Stimulated activated naive CD4-positive, alpha-beta T cell (primary cell): Measurements from ENCODE around the gene GID4.

Source experiments
- DNase-seq, 6 experiments: peaks; one replicate each; lab custom pipeline; 2025; lab: John Stamatoyannopoulos, UW

GID4 gene

GRCh38 chr17:18016426-18016825 lies 22.8 kb upstream of the GID4 start:
- DNase-seq: no peak

- no peak for DNase-seq
Observed at GRCh38 chr17:18017958-18018357, 21.2 kb upstream of the GID4 start.

GRCh38 chr17:18018411-18018921 lies 20.7 kb upstream of the GID4 start:
- no peak for DNase-seq

DNA sequence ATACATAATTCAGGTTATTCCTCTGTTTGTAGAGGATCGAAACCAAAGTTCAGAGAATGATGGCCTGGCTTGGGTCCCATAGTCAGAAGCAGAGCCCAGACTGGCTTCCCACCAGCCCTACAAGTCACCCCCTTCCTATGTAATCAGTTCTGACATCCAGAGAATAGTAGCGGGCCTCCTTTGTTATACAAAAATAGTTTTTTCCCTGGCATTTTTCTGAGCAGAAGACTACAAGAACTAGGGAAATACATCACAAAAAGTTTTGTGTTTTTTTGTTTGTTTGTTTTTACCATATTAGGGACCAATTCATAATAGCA lies 19.4 kb upstream of the GID4 start:
- no peak for DNase-seq

- no peak for DNase-seq
Observed at GRCh38 chr17:18020971-18021370, 18.2 kb upstream of the GID4 start.

GRCh38 chr17:18021372-18021771 lies 17.8 kb upstream of the GID4 start:
- DNase-seq: no peak

DNA sequence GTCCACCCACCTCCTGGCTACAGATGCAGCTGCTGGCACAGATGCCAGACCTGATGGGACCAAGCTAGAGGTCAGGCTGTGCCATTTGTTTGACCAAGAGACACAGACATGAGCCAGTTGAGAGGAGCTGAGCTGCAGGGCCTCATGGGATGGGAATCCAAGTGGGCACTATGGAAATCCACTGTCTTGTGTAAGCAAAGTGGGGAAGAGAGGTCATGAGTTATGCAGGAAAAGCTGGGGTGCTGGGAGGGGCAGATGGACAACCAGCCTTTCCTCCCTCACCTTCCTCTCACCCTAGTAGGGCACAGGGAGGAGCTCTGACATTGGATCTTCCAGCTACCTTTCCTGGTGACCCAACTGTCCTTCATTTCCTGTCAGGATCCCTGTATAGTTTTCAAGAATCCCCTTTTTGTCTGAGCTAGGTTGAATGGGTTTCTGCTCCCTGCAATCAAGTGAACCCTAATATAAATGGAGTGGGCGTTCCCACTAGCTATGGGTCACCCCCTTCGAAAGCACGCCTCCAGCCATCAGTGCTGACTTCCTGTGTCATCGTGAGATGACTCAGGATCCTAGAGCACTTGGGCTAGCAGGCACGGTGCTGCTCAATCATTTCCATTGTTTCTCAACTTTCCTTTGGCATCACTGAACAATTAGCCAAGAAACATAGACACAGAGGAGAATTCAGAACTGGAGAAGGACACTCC lies 13.8 kb upstream of the GID4 start:
- DNase-seq: no peak

GRCh38 chr17:18025945-18026776 lies 13.0 kb upstream of the GID4 start:
- no peak for DNase-seq

DNA sequence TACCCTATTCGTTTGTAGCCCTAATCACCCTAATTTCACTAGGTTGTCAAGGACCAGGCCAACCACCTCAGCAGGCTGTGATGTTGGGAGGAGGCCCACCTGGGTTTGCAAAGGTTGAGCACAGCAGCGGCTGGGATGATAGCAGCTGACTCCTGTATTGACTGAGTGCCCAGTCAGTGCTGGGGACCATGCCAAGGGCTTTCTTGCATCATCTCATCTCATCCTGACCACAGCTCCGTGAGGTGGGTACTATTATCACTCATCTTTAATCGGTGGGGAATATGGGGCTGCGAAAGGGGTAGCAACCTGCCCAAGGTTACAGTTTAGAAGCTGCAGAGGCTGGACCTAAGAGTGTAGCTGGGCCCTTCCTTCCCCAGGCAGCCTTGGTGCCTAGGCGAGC lies 11.9 kb upstream of the GID4 start:
- no peak for DNase-seq

GRCh38 chr17:18028114-18028951 lies 10.9 kb upstream of the GID4 start:
- DNase-seq: no peak

- DNase-seq: no peak
Observed at GRCh38 chr17:18028952-18029540, 10.2 kb upstream of the GID4 start.

DNA sequence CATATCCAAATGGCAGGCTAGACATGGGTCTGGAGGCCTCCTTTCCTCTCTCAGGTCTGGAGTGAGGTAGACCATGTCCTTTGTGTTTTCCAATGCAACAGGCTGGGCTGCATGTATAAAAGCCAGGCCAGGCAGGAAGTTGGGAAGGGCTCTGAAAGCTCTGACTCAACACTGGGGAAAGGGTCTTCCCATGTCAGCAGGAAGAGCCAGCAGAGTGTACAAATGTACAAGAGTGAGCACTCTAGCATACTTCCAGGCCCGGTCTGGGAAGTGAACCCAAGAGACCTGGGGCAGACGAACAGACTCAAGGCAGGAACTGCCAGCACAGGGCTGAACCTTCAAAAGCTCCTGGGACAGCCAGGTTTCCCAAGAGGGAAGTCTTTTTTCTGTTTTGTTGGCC lies 7.3 kb upstream of the GID4 start:
- DNase-seq: no peak

- DNase-seq: peak in 5 of 6 experiments; percentile 19 to 77 (median 62)
Observed at GRCh38 chr17:18033442-18034099, 5.6 kb upstream of the GID4 start.

DNA sequence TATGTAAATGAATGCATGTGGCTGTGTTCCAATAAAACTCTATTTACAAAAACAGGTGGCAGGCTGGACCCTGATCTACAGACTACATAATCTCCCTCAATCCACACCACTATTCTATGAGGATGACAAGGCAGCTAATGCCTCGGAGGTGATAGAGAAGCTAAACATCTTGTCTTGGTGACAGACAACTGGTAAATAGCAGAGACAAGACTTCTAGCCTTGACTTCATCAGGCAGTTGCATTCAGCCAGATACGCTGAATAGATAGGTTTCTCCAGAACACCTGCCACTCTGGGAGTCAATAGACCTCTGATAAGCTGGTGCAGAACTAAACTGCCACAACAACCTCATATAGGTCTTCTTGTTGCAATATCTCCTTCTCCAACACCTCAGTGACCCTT lies 3.5 kb upstream of the GID4 start:
- DNase-seq: no peak

GRCh38 chr17:18037486-18037885 lies 1.7 kb upstream of the GID4 start:
- DNase-seq: no peak

GRCh38 chr17:18038149-18038850 lies 908 bp upstream of the GID4 start:
- DNase-seq: no peak

DNA sequence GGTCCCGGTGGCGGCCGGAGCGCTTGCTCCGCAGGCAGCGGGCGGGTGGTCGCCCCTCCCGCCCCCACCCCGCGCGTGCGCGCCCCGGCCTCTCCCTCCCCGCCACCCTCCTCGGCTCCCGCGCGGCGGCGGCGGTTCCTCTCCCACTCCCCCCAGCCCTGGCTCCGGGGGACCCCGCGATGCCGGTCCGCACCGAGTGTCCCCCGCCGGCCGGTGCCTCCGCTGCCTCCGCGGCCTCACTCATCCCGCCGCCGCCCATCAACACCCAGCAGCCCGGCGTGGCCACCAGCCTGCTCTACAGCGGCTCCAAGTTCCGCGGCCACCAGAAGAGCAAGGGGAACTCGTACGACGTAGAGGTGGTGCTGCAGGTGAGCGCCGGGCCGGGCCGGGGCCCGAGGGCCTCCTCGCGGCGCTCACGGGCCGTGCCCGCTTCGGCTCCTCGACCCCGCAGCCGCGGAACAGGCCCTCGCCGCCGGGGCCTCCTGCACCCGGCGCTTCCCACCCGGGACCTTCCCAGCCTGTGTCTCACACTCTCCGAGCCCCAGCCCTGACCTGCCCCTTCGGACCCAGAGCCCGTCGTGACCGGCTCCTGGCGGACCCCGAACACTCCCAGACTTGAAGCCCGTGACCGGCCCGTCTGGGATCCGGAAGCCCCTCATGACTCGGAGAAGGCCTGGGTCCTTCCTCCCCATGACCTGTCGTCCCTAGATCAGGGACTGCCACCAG lies 490 bp downstream of the GID4 start:
- peak in 3 of 6 experiments; percentile 46 to 69 (median 62) for DNase-seq

GRCh38 chr17:18040261-18040858 lies 1.2 kb downstream of the GID4 start:
- DNase-seq: no peak

- DNase-seq: no peak
Observed at GRCh38 chr17:18041776-18042175, 2.6 kb downstream of the GID4 start.

DNA sequence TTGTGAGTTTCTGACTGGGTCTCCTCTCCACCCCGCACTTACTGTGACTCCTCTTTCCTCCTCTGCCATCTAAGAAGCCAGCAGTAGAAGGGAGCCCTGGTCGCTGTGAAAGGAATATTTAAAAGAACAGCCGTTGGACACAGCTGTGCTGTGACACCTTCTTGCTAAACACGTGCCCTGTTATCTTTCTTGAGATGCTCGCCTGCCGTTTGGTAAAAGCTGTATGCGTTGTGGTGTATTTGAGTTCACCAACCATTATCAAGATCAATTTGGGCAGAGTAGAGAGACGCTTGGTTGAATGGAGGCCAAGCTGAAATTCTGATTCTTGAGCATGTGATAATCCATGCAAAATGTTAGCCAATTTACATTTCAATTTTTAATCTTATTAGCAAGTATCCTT lies 3.8 kb downstream of the GID4 start:
- no peak for DNase-seq
